Measurements from ENCODE around the gene PEX7.
A peak's percentile ranks its signal among the peaks of the same experiment; 100 is the strongest.
"Not testable (repeated sequence)": the region's sequence is repeated elsewhere in the genome, so short reads cannot be mapped to it uniquely, and the experiment has no call there.

The PEX7 gene

GRCh38 chr6:136895901-136896300 is 73.5 kb downstream of the PEX7 start:
- no peak for DNase-seq (ENCODE audit: low spot score)

GRCh38 chr6:136897071-136897470 is 74.7 kb downstream of the PEX7 start:
- DNase-seq (ENCODE audit: low spot score): no peak

GRCh38 chr6:136901212-136901784 is 78.9 kb downstream of the PEX7 start:
- DNase-seq (ENCODE audit: low spot score): no peak

- DNase-seq (ENCODE audit: low spot score): not testable (repeated sequence)
These were observed 82.1 kb downstream of the PEX7 start for GRCh38 chr6:136904477-136904876.

- no peak for DNase-seq (ENCODE audit: low spot score)
These were observed 92.6 kb downstream of the PEX7 start for GRCh38 chr6:136914947-136915346.

GRCh38 chr6:136918706-136919105 is 96.3 kb downstream of the PEX7 start:
- no peak for DNase-seq (ENCODE audit: low spot score)

- DNase-seq (ENCODE audit: low spot score): no peak
These were observed 97.8 kb downstream of the PEX7 start for GRCh38 chr6:136920216-136920615.

- peak; percentile 4 for DNase-seq (ENCODE audit: low spot score)
These were observed 98.4 kb downstream of the PEX7 start for GRCh38 chr6:136920671-136921380.

- peak; percentile 9 for DNase-seq (ENCODE audit: low spot score)
These were observed 99.1 kb downstream of the PEX7 start for GRCh38 chr6:136921381-136921935.

GRCh38 chr6:136921936-136922684 is 99.7 kb downstream of the PEX7 start, which contains the start of gene SLC35D3:
TSS of gene SLC35D3 (plus strand) at chr6:136922301. CDS start at chr6:136922429, 128 bp downstream.
- DNase-seq (ENCODE audit: low spot score): peak; percentile 11

- no peak for DNase-seq (ENCODE audit: low spot score)
These were observed 100.3 kb downstream of the PEX7 start for GRCh38 chr6:136922685-136923006.

GRCh38 chr6:136923116-136923953 is 100.9 kb downstream of the PEX7 start:
- DNase-seq (ENCODE audit: low spot score): no peak

GRCh38 chr6:136923954-136924673 is 101.7 kb downstream of the PEX7 start:
- no peak for DNase-seq (ENCODE audit: low spot score)

GRCh38 chr6:136926383-136926782 is 104.0 kb downstream of the PEX7 start:
- DNase-seq (ENCODE audit: low spot score): no peak

- DNase-seq (ENCODE audit: low spot score): peak; percentile 9
These were observed 104.9 kb downstream of the PEX7 start for GRCh38 chr6:136927292-136927691.

GRCh38 chr6:136930528-136930927 is 108.1 kb downstream of the PEX7 start:
- no peak for DNase-seq (ENCODE audit: low spot score)

- DNase-seq (ENCODE audit: low spot score): no peak
These were observed 110.2 kb downstream of the PEX7 start for GRCh38 chr6:136932599-136932998.

- peak; percentile 58 for DNase-seq (ENCODE audit: low spot score)
These were observed 122.7 kb downstream of the PEX7 start for GRCh38 chr6:136945072-136945471.

- peak; percentile 62 for DNase-seq (ENCODE audit: low spot score)
These were observed 123.3 kb downstream of the PEX7 start for GRCh38 chr6:136945711-136946121.

GRCh38 chr6:136947037-136947436 is 124.6 kb downstream of the PEX7 start:
- DNase-seq (ENCODE audit: low spot score): no peak

GRCh38 chr6:136949957-136950356 is 127.6 kb downstream of the PEX7 start:
- DNase-seq (ENCODE audit: low spot score): not testable (repeated sequence)

Measured in kidney tubule cell (primary cell).